B cell (primary cell): ENCODE results near the gene FNDC11. TPM values are rescaled to one million over a fixed set of nuclear protein-coding genes. Genes with fewer than 3 reads are reported as not detected.

Experiments used
- ATAC-seq: fragments of 200-7000 bp; cut with Tn5 transposase; one replicate; pipeline ENCODE4 v1.10.0; 2021; ENCODE audit warnings: low read depth, mild to moderate bottlenecking, moderate number of reproducible peaks, moderate library complexity
- CTCF ChIA-PET: fragments of 350-600 bp; sonication (Branson Sonifier 250); formaldehyde crosslinking; loops from one replicate; lab custom pipeline; 2021; ENCODE audit warnings: antibody characterized with exemption, inconsistent platforms; lab: Charles Lee
- POLR2A ChIA-PET: fragments of 350-600 bp; sonication (Branson Sonifier 250); formaldehyde crosslinking; loops from one replicate; lab custom pipeline; 2021; ENCODE audit warnings: antibody characterized with exemption; lab: Charles Lee
- DNase-seq: peaks from one replicate; pipeline ENCODE4 v3.0.0; 2013
- H2AFZ ChIP-seq: 2 replicates; pipeline ENCODE4 v1.6.1; 2012; ENCODE audit warnings: mild to moderate bottlenecking, low read depth, low read length; ENCODE audit not compliant: insufficient read depth, poor library complexity, severe bottlenecking
- H3K27ac ChIP-seq, 2 donors: 1 replicate in 1 of 2; 2 replicates in 1 of 2; pipeline ENCODE4 v1.5.1; 2012 to 2013; ENCODE audit warnings: low read length in 2 of 2, mild to moderate bottlenecking in 2 of 2, moderate library complexity in 1 of 2
- H3K27me3 ChIP-seq, 4 experiments: fragments of 200-600 bp in 1 of 4; sonication (generic) in 1 of 4; replicated peaks in 1 of 4; 1 replicate in 2 of 4; 2 replicates in 2 of 4; pipeline versions ENCODE4 v1.6.1 to v1.7.0; 2013 to 2016; ENCODE audit warnings: low read length in 3 of 4, mild to moderate bottlenecking in 2 of 4, mixed read lengths in 1 of 4, moderate library complexity in 1 of 4; ENCODE audit not compliant: insufficient read depth in 4 of 4, control insufficient read depth in 3 of 4; ENCODE audit errors: control extremely low read depth in 1 of 4
- H3K36me3 ChIP-seq, 2 experiments: replicated peaks in 1 of 2; 1 replicate in 1 of 2; 2 replicates in 1 of 2; pipeline versions ENCODE4 v1.6.1 to v1.7.1; 2013; ENCODE audit warnings: low read length in 1 of 2; ENCODE audit not compliant: insufficient read depth in 2 of 2, control insufficient read depth in 1 of 2; ENCODE audit errors: control extremely low read depth in 1 of 2, extremely low read depth in 1 of 2
- H3K4me1 ChIP-seq, 2 donors: fragments of 200-600 bp in 1 of 2; sonication (generic) in 1 of 2; 1 replicate in 1 of 2; 2 replicates in 1 of 2; pipeline versions ENCODE4 v1.5.1 to v1.6.1; 2013 to 2017; ENCODE audit warnings: low read length in 2 of 2; ENCODE audit not compliant: control insufficient read depth in 2 of 2, insufficient read depth in 2 of 2
- H3K4me2 ChIP-seq: replicated peaks from 2 replicates; pipeline ENCODE3; 2012; ENCODE audit warnings: mild to moderate bottlenecking, low read depth, low read length; ENCODE audit not compliant: poor library complexity, severe bottlenecking
- H3K4me3 ChIP-seq, 5 experiments: fragments of 200-600 bp in 1 of 5; sonication (generic) in 1 of 5; 1 replicate in 3 of 5; 2 replicates in 2 of 5; pipeline versions ENCODE4 v1.5.1 to v1.7.0; 2011 to 2016; ENCODE audit warnings: low read length in 4 of 5, mild to moderate bottlenecking in 4 of 5, low read depth in 2 of 5, control low read depth in 1 of 5, moderate library complexity in 1 of 5; ENCODE audit not compliant: insufficient read depth in 1 of 5; ENCODE audit errors: control extremely low read depth in 1 of 5, extremely low read depth in 1 of 5
- H3K79me2 ChIP-seq: fragments of 200-600 bp; sonication (generic); one replicate; pipeline ENCODE4 v1.6.0; 2016; ENCODE audit warnings: low read length; ENCODE audit not compliant: control insufficient read depth, insufficient read depth
- H3K9ac ChIP-seq: fragments of 200-600 bp; sonication (generic); 2 replicates; pipeline ENCODE4 v1.6.1; 2017; ENCODE audit warnings: mild to moderate bottlenecking, low read length, moderate library complexity
- H3K9me3 ChIP-seq, 3 donors: one replicate each; pipeline versions ENCODE4 v1.6.1 to v1.7.1; 2013; ENCODE audit warnings: low read length in 2 of 3; ENCODE audit not compliant: control insufficient read depth in 2 of 3, insufficient read depth in 1 of 3; ENCODE audit errors: control extremely low read depth in 1 of 3
- H4K20me1 ChIP-seq: 2 replicates; pipeline ENCODE4 v1.6.0; 2012; ENCODE audit warnings: mild to moderate bottlenecking, low read length; ENCODE audit not compliant: insufficient read depth, control insufficient read depth, poor library complexity, severe bottlenecking
- H3K27ac Mint-ChIP-seq: one replicate; pipeline ENCODE4 v1.8.0; 2021; ENCODE audit warnings: mixed read lengths
- H3K27me3 Mint-ChIP-seq: one replicate; pipeline ENCODE4 v1.8.0; 2021; ENCODE audit warnings: mixed read lengths
- H3K4me1 Mint-ChIP-seq: one replicate; pipeline ENCODE4 v1.8.0; 2021; ENCODE audit warnings: mixed read lengths
- H3K4me3 Mint-ChIP-seq: one replicate; pipeline ENCODE4 v1.8.0; 2021; ENCODE audit warnings: mixed read lengths
- H3K9me3 Mint-ChIP-seq: one replicate; pipeline ENCODE4 v1.8.0; 2022; ENCODE audit warnings: mixed read lengths; ENCODE audit not compliant: insufficient read depth
- EZH2 ChIP-seq: IDR thresholded peaks from 2 replicates; pipeline ENCODE4 v1.6.1; 2012; ENCODE audit warnings: borderline replicate concordance, low read depth, mild to moderate bottlenecking, moderate library complexity, low read length; ENCODE audit not compliant: insufficient read depth, poor library complexity, severe bottlenecking
- WGBS: methylation state at CpG from one replicate; pipeline ENCODE4 v1.1.5; 2013; ENCODE audit warnings: missing lambda C conversion rate; ENCODE audit not compliant: insufficient coverage; 5-methylcytosine and 5-hydroxymethylcytosine counted together
- intact Hi-C: fragments of 100-400 bp; cut with micrococcal nuclease; formaldehyde crosslinking; loops from one replicate; pipeline ENCODE4 v1.10.0; 2022
- polyA plus RNA-seq: library from polyadenylated mRNA; depleted of rRNA; stranded (reverse); fragments of >200 nt; gene quantifications from 2 replicates; pipeline ENCODE4 v1.2.3, GENCODE V29; 2012
- total RNA-seq, 2 donors: library from RNA; stranded (reverse); fragments of 120-200 nt in 1 of 2; gene quantifications; 1 replicate in 1 of 2; 2 replicates in 1 of 2; pipeline versions ENCODE4 v1.2.3 to v1.2.4, GENCODE V29; 2013 to 2022
- TF ChIP-seq, protein P1 (sequence below): fragments of 200-600 bp; IDR thresholded peaks from one replicate; pipeline ENCODE4 v1.8.0; 2022; ENCODE audit warnings: antibody characterized with exemption, mild to moderate bottlenecking

Gene FNDC11
- total and polyA plus RNA-seq, 2 donors (not counting 1 experiment from before 2014, with no cell fraction given), result 3.8 to 34.2 TPM

DNA sequence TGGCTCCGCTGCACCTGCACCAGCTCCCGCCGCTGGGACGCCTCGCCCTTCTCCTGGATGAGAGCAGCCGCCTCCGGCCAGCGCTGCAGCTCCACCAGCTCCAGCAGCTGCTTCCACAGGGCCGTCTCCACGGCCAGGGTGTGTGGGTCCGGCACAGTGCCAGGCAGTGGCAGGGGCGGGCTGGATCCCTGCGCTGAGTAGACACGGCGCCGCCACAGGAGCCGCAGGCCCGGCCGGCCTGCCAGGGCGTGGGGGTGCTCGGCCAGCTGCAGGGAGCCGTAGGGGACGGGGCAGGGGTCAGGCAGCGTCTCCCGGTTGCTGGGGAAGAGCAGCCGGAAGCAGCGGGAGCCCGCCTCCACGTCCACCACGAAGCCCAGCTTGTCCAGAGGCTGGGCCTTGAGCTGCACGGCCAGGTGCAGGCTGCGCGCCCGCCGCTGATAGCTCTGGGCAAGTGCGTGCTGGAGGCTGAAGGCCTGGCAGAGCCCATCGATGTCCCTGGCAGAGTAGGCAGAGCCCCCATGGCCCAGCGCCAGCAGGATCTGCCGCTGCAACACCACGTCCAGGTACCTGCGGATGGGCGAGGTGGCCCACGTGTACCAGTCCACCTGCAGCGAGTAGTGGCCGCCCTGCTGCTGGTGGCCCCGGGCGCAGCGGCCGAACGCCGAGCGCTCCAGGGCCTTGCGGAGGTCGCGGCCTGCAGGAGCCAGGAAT, 9.4 kb downstream of the FNDC11 start:
- Histone ChIP-seq H3K9me3 (peaks cover 0 to 9% (median 0%) of the 10 kb centered on the region in 3 donors), H3K4me3 (no peak overlapping the region), H3K4me1 (peaks cover 18 to 25% of the 10 kb centered on the region in 2 donors), H3K27ac (no peak overlapping the region), H4K20me1 (peaks cover 85% of the 10 kb centered on the region), H3K4me2 (no peak overlapping the region), H3K27me3 (no peaks in the 10 kb centered on the region), H3K79me2 (peaks cover 5% of the 10 kb centered on the region), H3K9ac (no peak overlapping the region), H2AFZ (no peak overlapping the region), H3K36me3 (peaks cover 0 to 62% of the 10 kb centered on the region in 2 experiments)
- peaks cover 19% of the 10 kb centered on the region for H3K4me1 Mint-ChIP-seq
- 96% methylated on average over 55 of the region's 55 CpGs for WGBS
- no peak overlapping the region for H3K4me3 Mint-ChIP-seq
- ATAC-seq (no peak), DNase-seq (no peak)
- TF ChIP-seq, protein P1, sequence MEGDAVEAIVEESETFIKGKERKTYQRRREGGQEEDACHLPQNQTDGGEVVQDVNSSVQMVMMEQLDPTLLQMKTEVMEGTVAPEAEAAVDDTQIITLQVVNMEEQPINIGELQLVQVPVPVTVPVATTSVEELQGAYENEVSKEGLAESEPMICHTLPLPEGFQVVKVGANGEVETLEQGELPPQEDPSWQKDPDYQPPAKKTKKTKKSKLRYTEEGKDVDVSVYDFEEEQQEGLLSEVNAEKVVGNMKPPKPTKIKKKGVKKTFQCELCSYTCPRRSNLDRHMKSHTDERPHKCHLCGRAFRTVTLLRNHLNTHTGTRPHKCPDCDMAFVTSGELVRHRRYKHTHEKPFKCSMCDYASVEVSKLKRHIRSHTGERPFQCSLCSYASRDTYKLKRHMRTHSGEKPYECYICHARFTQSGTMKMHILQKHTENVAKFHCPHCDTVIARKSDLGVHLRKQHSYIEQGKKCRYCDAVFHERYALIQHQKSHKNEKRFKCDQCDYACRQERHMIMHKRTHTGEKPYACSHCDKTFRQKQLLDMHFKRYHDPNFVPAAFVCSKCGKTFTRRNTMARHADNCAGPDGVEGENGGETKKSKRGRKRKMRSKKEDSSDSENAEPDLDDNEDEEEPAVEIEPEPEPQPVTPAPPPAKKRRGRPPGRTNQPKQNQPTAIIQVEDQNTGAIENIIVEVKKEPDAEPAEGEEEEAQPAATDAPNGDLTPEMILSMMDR, result no peak
- no peak for TF ChIP-seq EZH2
- intact Hi-C loops, result no loop called here
- no peaks in the 10 kb centered on the region for H3K27me3 Mint-ChIP-seq
- no peaks in the 10 kb centered on the region for H3K9me3 Mint-ChIP-seq
- POLR2A ChIA-PET, result interaction anchor here (1.1 to 1.6 kb wide), 4 partner anchors 10 to 78 kb away, joined by 3 to 4 read pairs (median 4); partner anchors contain the start of gene HELZ2
- no peak overlapping the region for H3K27ac Mint-ChIP-seq
- CTCF ChIA-PET, result no interaction called here
